Measurements from ENCODE around the gene LRMDA.

GRCh38 chr10:76296957-76297356 is 865.5 kb downstream of the LRMDA start:
- TF ChIP-seq, protein P1, sequence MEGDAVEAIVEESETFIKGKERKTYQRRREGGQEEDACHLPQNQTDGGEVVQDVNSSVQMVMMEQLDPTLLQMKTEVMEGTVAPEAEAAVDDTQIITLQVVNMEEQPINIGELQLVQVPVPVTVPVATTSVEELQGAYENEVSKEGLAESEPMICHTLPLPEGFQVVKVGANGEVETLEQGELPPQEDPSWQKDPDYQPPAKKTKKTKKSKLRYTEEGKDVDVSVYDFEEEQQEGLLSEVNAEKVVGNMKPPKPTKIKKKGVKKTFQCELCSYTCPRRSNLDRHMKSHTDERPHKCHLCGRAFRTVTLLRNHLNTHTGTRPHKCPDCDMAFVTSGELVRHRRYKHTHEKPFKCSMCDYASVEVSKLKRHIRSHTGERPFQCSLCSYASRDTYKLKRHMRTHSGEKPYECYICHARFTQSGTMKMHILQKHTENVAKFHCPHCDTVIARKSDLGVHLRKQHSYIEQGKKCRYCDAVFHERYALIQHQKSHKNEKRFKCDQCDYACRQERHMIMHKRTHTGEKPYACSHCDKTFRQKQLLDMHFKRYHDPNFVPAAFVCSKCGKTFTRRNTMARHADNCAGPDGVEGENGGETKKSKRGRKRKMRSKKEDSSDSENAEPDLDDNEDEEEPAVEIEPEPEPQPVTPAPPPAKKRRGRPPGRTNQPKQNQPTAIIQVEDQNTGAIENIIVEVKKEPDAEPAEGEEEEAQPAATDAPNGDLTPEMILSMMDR (conservative IDR thresholded peaks at IDR 0.05; ENCODE audit: low read length) = no peak
- TF ChIP-seq EZH2phosphoT487 (IDR thresholded peaks at IDR 0.05; ENCODE audit: borderline replicate concordance) = no peak

Data from Loucy (cell line).